MM.1S (cell line): ENCODE results near the gene NOG.

ENCODE experiments used
- DNase-seq: peaks from one replicate; pipeline ENCODE4 v3.0.0-alpha.2; 2015
- H2AFZ ChIP-seq: fragments of 300-600 bp; sonication (generic); 2 replicates; pipeline ENCODE4 v1.6.0; 2016; ENCODE audit warnings: antibody characterized with exemption, low read length
- H3F3A ChIP-seq: fragments of 300-600 bp; sonication (generic); 2 replicates; pipeline ENCODE4 v1.6.1; 2016; ENCODE audit warnings: mild to moderate bottlenecking, antibody characterized with exemption, low read length, moderate library complexity, mixed read lengths; ENCODE audit not compliant: insufficient read depth
- H3K27ac ChIP-seq: fragments of 300-600 bp; sonication (generic); 2 replicates; pipeline ENCODE4 v1.5.1; 2016; ENCODE audit warnings: mild to moderate bottlenecking, low read length
- H3K27me3 ChIP-seq: fragments of 300-600 bp; sonication (generic); replicated peaks from 2 replicates; pipeline ENCODE4 v1.6.0; 2016; ENCODE audit warnings: low read length; ENCODE audit not compliant: insufficient read depth
- H3K36me3 ChIP-seq: fragments of 300-600 bp; sonication (generic); replicated peaks from 2 replicates; pipeline ENCODE4 v1.6.1; 2016; ENCODE audit warnings: mild to moderate bottlenecking, low read length, mixed read lengths; ENCODE audit not compliant: insufficient read depth
- H3K4me1 ChIP-seq: fragments of 300-600 bp; sonication (generic); 2 replicates; pipeline ENCODE4 v1.6.1; 2016; ENCODE audit warnings: low read length, mixed read lengths
- H3K4me2 ChIP-seq: fragments of 300-600 bp; sonication (generic); 2 replicates; pipeline ENCODE4 v1.6.0; 2016; ENCODE audit warnings: low read depth, low read length
- H3K4me3 ChIP-seq: fragments of 300-600 bp; sonication (generic); 2 replicates; pipeline ENCODE4 v1.5.1; 2016; ENCODE audit warnings: low read length, mixed read lengths
- H3K79me2 ChIP-seq: fragments of 300-600 bp; sonication (generic); 2 replicates; pipeline ENCODE4 v1.6.1; 2016; ENCODE audit warnings: mixed run types, low read length, mixed read lengths
- H3K9ac ChIP-seq: fragments of 300-600 bp; sonication (generic); 2 replicates; pipeline ENCODE4 v1.6.1; 2016; ENCODE audit warnings: low read length, mixed read lengths
- H3K9me2 ChIP-seq: fragments of 300-600 bp; sonication (generic); replicated peaks from 2 replicates; pipeline ENCODE4 v1.6.1; 2016; ENCODE audit warnings: mild to moderate bottlenecking, low read length, mixed read lengths; ENCODE audit not compliant: insufficient read depth
- H3K9me3 ChIP-seq: fragments of 300-600 bp; sonication (generic); replicated peaks from 2 replicates; pipeline ENCODE4 v1.6.1; 2016; ENCODE audit warnings: mild to moderate bottlenecking, low read length, mixed read lengths; ENCODE audit not compliant: insufficient read depth
- H4K20me1 ChIP-seq: fragments of 300-600 bp; sonication (generic); 2 replicates; pipeline ENCODE4 v1.6.1; 2016; ENCODE audit warnings: mild to moderate bottlenecking, low read length, moderate library complexity, mixed read lengths; ENCODE audit not compliant: insufficient read depth
- CTCF ChIP-seq: fragments of 300-600 bp; sonication (generic); IDR thresholded peaks from 2 replicates; pipeline ENCODE4 v1.5.1; 2016; ENCODE audit warnings: antibody characterized with exemption, low read length, mixed read lengths
- EZH2 ChIP-seq: fragments of 300-600 bp; sonication (generic); optimal IDR thresholded peaks from 2 replicates; pipeline ENCODE3; 2017; ENCODE audit warnings: low read depth, mild to moderate bottlenecking, antibody characterized with exemption, low read length, mixed read lengths
- EZH2phosphoT487 ChIP-seq: fragments of 300-600 bp; sonication (generic); IDR thresholded peaks from 2 replicates; pipeline ENCODE4 v1.6.1; 2018; ENCODE audit warnings: antibody characterized with exemption, low read length

NOG gene

GRCh38 chr17:56639517-56639916, 46.0 kb downstream of the NOG start:
- TF ChIP-seq CTCF (no peak), EZH2 (no peak), EZH2phosphoT487 (no peak)
- no peaks in the 10 kb centered on the region for H3K4me1 ChIP-seq
- DNase-seq: no peak
- no peak overlapping the region for H2AFZ ChIP-seq
- H4K20me1 ChIP-seq: no peaks in the 10 kb centered on the region
- no peak overlapping the region for H3K4me3 ChIP-seq
- no peaks in the 10 kb centered on the region for H3F3A ChIP-seq
- H3K27ac ChIP-seq: no peak overlapping the region
- H3K36me3 ChIP-seq: no peaks in the 10 kb centered on the region
- no peak overlapping the region for H3K9ac ChIP-seq
- H3K79me2 ChIP-seq: no peaks in the 10 kb centered on the region
- no peaks in the 10 kb centered on the region for H3K9me2 ChIP-seq
- no peaks in the 10 kb centered on the region for H3K27me3 ChIP-seq
- no peak overlapping the region for H3K4me2 ChIP-seq
- H3K9me3 ChIP-seq: no peaks in the 10 kb centered on the region

- no peak for TF ChIP-seq EZH2
- no peak for TF ChIP-seq CTCF
- no peak for TF ChIP-seq EZH2phosphoT487
- Histone ChIP-seq H4K20me1 (no peaks in the 10 kb centered on the region), H2AFZ (no peak overlapping the region), H3F3A (no peaks in the 10 kb centered on the region), H3K79me2 (no peaks in the 10 kb centered on the region), H3K4me1 (no peaks in the 10 kb centered on the region), H3K9me3 (no peaks in the 10 kb centered on the region), H3K27ac (no peak overlapping the region), H3K36me3 (no peaks in the 10 kb centered on the region), H3K27me3 (no peaks in the 10 kb centered on the region), H3K9me2 (no peaks in the 10 kb centered on the region), H3K9ac (no peak overlapping the region), H3K4me2 (no peak overlapping the region), H3K4me3 (no peak overlapping the region)
- DNase-seq: no peak
These were observed 46.6 kb downstream of the NOG start for GRCh38 chr17:56640116-56640515.

- Histone ChIP-seq H3K79me2 (no peaks in the 10 kb centered on the region), H3F3A (no peaks in the 10 kb centered on the region), H4K20me1 (no peaks in the 10 kb centered on the region), H3K36me3 (no peaks in the 10 kb centered on the region), H3K4me3 (no peak overlapping the region), H3K9ac (no peak overlapping the region), H3K27ac (no peak overlapping the region), H3K4me2 (no peak overlapping the region), H3K27me3 (no peaks in the 10 kb centered on the region), H3K9me2 (no peaks in the 10 kb centered on the region), H3K4me1 (no peaks in the 10 kb centered on the region), H2AFZ (no peak overlapping the region), H3K9me3 (no peaks in the 10 kb centered on the region)
- TF ChIP-seq CTCF: no peak
- no peak for TF ChIP-seq EZH2
- no peak for TF ChIP-seq EZH2phosphoT487
- no peak for DNase-seq
These were observed 47.9 kb downstream of the NOG start for GRCh38 chr17:56641373-56641772.

- Histone ChIP-seq H3K79me2 (no peaks in the 10 kb centered on the region), H3K4me3 (no peak overlapping the region), H3K9me3 (no peaks in the 10 kb centered on the region), H3K27ac (no peak overlapping the region), H3K9me2 (no peaks in the 10 kb centered on the region), H4K20me1 (no peaks in the 10 kb centered on the region), H3K36me3 (no peaks in the 10 kb centered on the region), H3K9ac (no peak overlapping the region), H3K4me1 (no peaks in the 10 kb centered on the region), H3K27me3 (no peaks in the 10 kb centered on the region), H2AFZ (no peak overlapping the region), H3K4me2 (no peak overlapping the region), H3F3A (no peaks in the 10 kb centered on the region)
- no peak for DNase-seq
- TF ChIP-seq CTCF (no peak), EZH2 (no peak), EZH2phosphoT487 (no peak)
These were observed 48.4 kb downstream of the NOG start for GRCh38 chr17:56641894-56642293.
